ENCODE data around the gene RERE.
"Not testable (repeated sequence)": the region's sequence is repeated elsewhere in the genome, so short reads cannot be mapped to it uniquely, and the experiment has no call there.

The RERE gene

GRCh38 chr1:8616791-8617190 lies 200.6 kb downstream of the RERE start:
- not testable (repeated sequence) for DNase-seq (ENCODE audit: low read depth in 2 of 3, low spot score in 2 of 3)

GRCh38 chr1:8611634-8612515 lies 205.6 kb downstream of the RERE start:
- not testable (repeated sequence) for DNase-seq (ENCODE audit: low read depth in 2 of 3, low spot score in 2 of 3)

GRCh38 chr1:8607906-8608305 lies 209.5 kb downstream of the RERE start:
- no peak for DNase-seq (ENCODE audit: low read depth in 2 of 3, low spot score in 2 of 3)

- DNase-seq (ENCODE audit: low read depth in 2 of 3, low spot score in 2 of 3): no peak
Observed at GRCh38 chr1:8604041-8604945, 213.1 kb downstream of the RERE start.

- DNase-seq (ENCODE audit: low read depth in 2 of 3, low spot score in 2 of 3): no peak
Observed at GRCh38 chr1:8603220-8603616, 214.2 kb downstream of the RERE start.

- no peak for DNase-seq (ENCODE audit: low read depth in 2 of 3, low spot score in 2 of 3)
Observed at GRCh38 chr1:8602471-8603219, 214.8 kb downstream of the RERE start.

GRCh38 chr1:8600336-8600735 lies 217.1 kb downstream of the RERE start:
- DNase-seq (ENCODE audit: low read depth in 2 of 3, low spot score in 2 of 3): no peak

- DNase-seq (ENCODE audit: low read depth in 2 of 3, low spot score in 2 of 3): no peak
Observed at GRCh38 chr1:8599646-8600212, 217.7 kb downstream of the RERE start.

- DNase-seq (ENCODE audit: low read depth in 2 of 3, low spot score in 2 of 3): no peak
Observed at GRCh38 chr1:8598783-8599182, 218.7 kb downstream of the RERE start.

- DNase-seq (ENCODE audit: low read depth in 2 of 3, low spot score in 2 of 3): no peak
Observed at GRCh38 chr1:8598060-8598724, 219.2 kb downstream of the RERE start.

GRCh38 chr1:8597455-8597854 lies 220.0 kb downstream of the RERE start:
- DNase-seq (ENCODE audit: low read depth in 2 of 3, low spot score in 2 of 3): no peak

- DNase-seq (ENCODE audit: low read depth in 2 of 3, low spot score in 2 of 3): no peak
Observed at GRCh38 chr1:8595941-8596340, 221.5 kb downstream of the RERE start.

GRCh38 chr1:8595332-8595731 lies 222.1 kb downstream of the RERE start:
- no peak for DNase-seq (ENCODE audit: low read depth in 2 of 3, low spot score in 2 of 3)

- not testable (repeated sequence) for DNase-seq (ENCODE audit: low read depth in 2 of 3, low spot score in 2 of 3)
Observed at GRCh38 chr1:8593292-8593691, 224.1 kb downstream of the RERE start.

GRCh38 chr1:8591569-8591968 lies 225.9 kb downstream of the RERE start:
- no peak for DNase-seq (ENCODE audit: low read depth in 2 of 3, low spot score in 2 of 3)

GRCh38 chr1:8590721-8591351 lies 226.6 kb downstream of the RERE start:
- no peak for DNase-seq (ENCODE audit: low read depth in 2 of 3, low spot score in 2 of 3)

- DNase-seq (ENCODE audit: low read depth in 2 of 3, low spot score in 2 of 3): no peak
Observed at GRCh38 chr1:8589571-8589970, 227.9 kb downstream of the RERE start.

GRCh38 chr1:8587784-8588183 lies 229.7 kb downstream of the RERE start:
- no peak for DNase-seq (ENCODE audit: low read depth in 2 of 3, low spot score in 2 of 3)

- DNase-seq (ENCODE audit: low read depth in 2 of 3, low spot score in 2 of 3): no peak
Observed at GRCh38 chr1:8586438-8586837, 231.0 kb downstream of the RERE start.

GRCh38 chr1:8584316-8584715 lies 233.1 kb downstream of the RERE start:
- no peak for DNase-seq (ENCODE audit: low read depth in 2 of 3, low spot score in 2 of 3)

Measured in activated CD8-positive, alpha-beta memory T cell treated with anti-CD3 and anti-CD28 coated beads for 48 hours (primary cell).